HepG2 (cell line): Measurements from ENCODE around the gene TMEM9. TPM values are rescaled to one million over a fixed set of nuclear protein-coding genes. Genes with fewer than 3 reads are reported as not detected.

ENCODE experiments used
- ATAC-seq: fragments of 200-7000 bp; cut with Tn5 transposase; 3 replicates; pipeline ENCODE4 v1.9.1; 2020; ENCODE audit warnings: mild to moderate bottlenecking, moderate library complexity
- BruUV-seq: library from RNA; stranded (reverse); fragments of 400-500 nt; replicated peaks from 2 replicates; lab custom pipeline; 2021; lab: Mats Ljungman, UMichigan
- CTCF ChIA-PET: fragments of 300-600 bp; formaldehyde crosslinking; extraction: SDS; loops from one replicate; lab custom pipeline; 2021; ENCODE audit warnings: low total read pairs, inconsistent platforms, low intra/inter-chr PET ratio; lab: Yijun Ruan, JAX
- POLR2A ChIA-PET: fragments of 350-600 bp; sonication (Branson Sonifier 250); formaldehyde crosslinking; loops from one replicate; lab custom pipeline; 2020; ENCODE audit warnings: antibody characterized with exemption, inconsistent platforms; lab: Yijun Ruan, JAX
- DNase-seq: peaks from one replicate; pipeline ENCODE4 v3.0.0-alpha.2; 2015; ENCODE audit warnings: low spot score
- FAIRE-seq: peaks from 3 replicates; lab custom pipeline; 2011; peaks lifted over from hg19 to GRCh38; lab: Jason Lieb, UNC
- H2AFZ ChIP-seq: one replicate; pipeline ENCODE4 v1.6.1; 2011; ENCODE audit warnings: low read length, inconsistent platforms
- H3K27ac ChIP-seq: fragments of 300-600 bp; 3 replicates; pipeline ENCODE4 v1.8.0; 2011; ENCODE audit warnings: mixed run types, mild to moderate bottlenecking, mixed read lengths, low read length, inconsistent platforms; ENCODE audit not compliant: insufficient read depth; ENCODE audit errors: extremely low read length
- H3K27me3 ChIP-seq, 2 experiments: fragments of 200-600 bp in 1 of 2; 2 replicates in 1 of 2; 3 replicates in 1 of 2; pipeline versions ENCODE4 v1.6.0 to v1.8.0; 2011; ENCODE audit warnings: low read length in 2 of 2, mild to moderate bottlenecking in 2 of 2, moderate library complexity in 2 of 2, inconsistent platforms in 1 of 2; ENCODE audit not compliant: insufficient read depth in 2 of 2, control insufficient read depth in 1 of 2
- H3K36me3 ChIP-seq, 2 experiments: fragments of 200-600 bp in 1 of 2; replicated peaks in 1 of 2; 2 replicates in 1 of 2; 3 replicates in 1 of 2; pipeline versions ENCODE4 v1.5.1 to v1.8.0; 2011; ENCODE audit warnings: low read length in 2 of 2, inconsistent platforms in 1 of 2; ENCODE audit not compliant: insufficient read depth in 2 of 2, control insufficient read depth in 1 of 2
- H3K4me1 ChIP-seq: 2 replicates; pipeline ENCODE4 v1.5.1; 2012; ENCODE audit warnings: low read length, inconsistent platforms; ENCODE audit not compliant: insufficient read depth
- H3K4me2 ChIP-seq: 2 replicates; pipeline ENCODE4 v1.6.0; 2011; ENCODE audit warnings: low read depth, low read length, inconsistent platforms
- H3K4me3 ChIP-seq, 3 experiments: fragments of 200-600 bp in 1 of 3; sonication (generic), shearing (Covaris generic) in 1 of 3; replicated peaks in 1 of 3; 2 replicates each; pipeline ENCODE4 v1.5.1; 2011 to 2016; ENCODE audit warnings: low read length in 3 of 3, inconsistent platforms in 2 of 3, low read depth in 2 of 3, mild to moderate bottlenecking in 2 of 3, control low read depth in 1 of 3, mixed read lengths in 1 of 3; ENCODE audit not compliant: insufficient read depth in 1 of 3
- H3K79me2 ChIP-seq: one replicate; pipeline ENCODE4 v1.6.1; 2011; ENCODE audit warnings: low read length, inconsistent platforms; ENCODE audit not compliant: insufficient read depth
- H3K9ac ChIP-seq: 2 replicates; pipeline ENCODE4 v1.6.0; 2011; ENCODE audit warnings: mild to moderate bottlenecking, low read depth, low read length, inconsistent platforms; ENCODE audit not compliant: insufficient read depth
- H3K9me3 ChIP-seq: 2 replicates; pipeline ENCODE4 v1.5.1; 2012; ENCODE audit warnings: mild to moderate bottlenecking, low read length
- H4K20me1 ChIP-seq: 2 replicates; pipeline ENCODE4 v1.6.0; 2011; ENCODE audit warnings: inconsistent platforms, mild to moderate bottlenecking, low read length, moderate library complexity; ENCODE audit not compliant: insufficient read depth
- RBFOX2 ChIP-seq: fragments of 200-400 bp; formaldehyde crosslinking; IDR thresholded peaks from 2 replicates; pipeline ENCODE4 v1.6.1; 2017; ENCODE audit warnings: low read depth, mild to moderate bottlenecking, low read length
- SIN3B ChIP-seq: fragments of 150-350 bp; IDR thresholded peaks from 2 replicates; pipeline ENCODE4 v1.6.1; 2014; ENCODE audit warnings: low read length
- SMC3 ChIP-seq: IDR thresholded peaks from 2 replicates; pipeline ENCODE4 v1.6.1; 2011; ENCODE audit warnings: low read length, improper control_type of control experiment
- SP140L ChIP-seq: sonication (generic); formaldehyde crosslinking; IDR thresholded peaks from 2 replicates; pipeline ENCODE4 v1.4.0; 2020; ENCODE audit warnings: missing genetic modification reagents, borderline replicate concordance
- SPEN ChIP-seq: sonication (generic); formaldehyde crosslinking; IDR thresholded peaks from 2 replicates; pipeline ENCODE4 v1.5.1; 2020; ENCODE audit warnings: low read depth, mild to moderate bottlenecking, missing genetic modification reagents
- SRSF4 ChIP-seq: fragments of 200-400 bp; formaldehyde crosslinking; IDR thresholded peaks from one replicate; pipeline ENCODE4 v1.6.1; 2018; ENCODE audit warnings: mild to moderate bottlenecking, low read depth, low read length, moderate library complexity; ENCODE audit not compliant: poor library complexity, severe bottlenecking
- ZNF281 ChIP-seq: sonication (generic); formaldehyde crosslinking; IDR thresholded peaks from 2 replicates; pipeline ENCODE4 v1.4.0; 2020; ENCODE audit warnings: missing genetic modification reagents, borderline replicate concordance
- ZNF382 ChIP-seq: sonication (generic); formaldehyde crosslinking; IDR thresholded peaks from 2 replicates; pipeline ENCODE4 v1.5.0; 2020; ENCODE audit warnings: missing genetic modification reagents, mild to moderate bottlenecking, borderline replicate concordance
- WGBS: methylation state at CpG from one replicate; pipeline ENCODE4 v1.1.6; 2017; ENCODE audit warnings: low lambda C conversion rate; 5-methylcytosine and 5-hydroxymethylcytosine counted together
- in situ Hi-C: cut with HindIII; loops from 2 replicates; pipeline ENCODE4 v1.10.0; 2017; ENCODE audit warnings: low pct_unique_long_range_greater_than_20kb; ENCODE audit not compliant: extremely low pct_ligation_motif_present
- intact Hi-C: fragments of 100-400 bp; cut with micrococcal nuclease; formaldehyde crosslinking; loops from one replicate; pipeline ENCODE4 v1.10.0; 2022; ENCODE audit not compliant: unreplicated experiment
- polyA plus RNA-seq, 8 experiments: library from polyadenylated mRNA; depleted of rRNA in 3 of 8; stranded (reverse) in 7 of 8; unstranded in 1 of 8; fragments of >200 nt; fragmentation: Illumina TruSeq in 4 of 8; extraction: Trizol in 4 of 8; gene quantifications; 2 replicates each; pipeline versions ENCODE4 v1.2.1 to v1.2.3, GENCODE V29; 2011 to 2016; ENCODE audit warnings: low read depth in 4 of 8, missing spikeins in 1 of 8, mixed read lengths in 1 of 8; ENCODE audit not compliant: insufficient read depth in 1 of 8
- total RNA-seq, 5 experiments: library from RNA; depleted of rRNA; stranded (reverse); fragments of >200 nt; fragmentation: Illumina TruSeq; extraction: Trizol; gene quantifications; 2 replicates each; pipeline ENCODE4 v1.2.3, GENCODE V29; 2016; ENCODE audit warnings: low read depth in 1 of 5

TMEM9 gene
- total and polyA plus RNA-seq, 2 of the 13 experiments (the other 11 are each of a cell fraction or from before 2014, with no cell fraction given), result 60.9 to 102 TPM

GRCh38 chr1:201111672-201112071, 42.6 kb downstream of the TMEM9 start (continued):
- TF ChIP-seq RBFOX2 (no peak), SRSF4 (no peak), SPEN (CRISPR knock-in tag) (no peak)

- Histone ChIP-seq H3K79me2 (no peaks in the 10 kb centered on the region), H3K27me3 (peaks cover 0 to 21% of the 10 kb centered on the region in 2 experiments; a peak in 3 of 5 replicates), H3K36me3 (no peaks in the 10 kb centered on the region), H2AFZ (no peak overlapping the region), H3K27ac (no peak overlapping the region), H4K20me1 (no peaks in the 10 kb centered on the region), H3K4me3 (no peak overlapping the region), H3K9me3 (no peaks in the 10 kb centered on the region), H3K9ac (no peak overlapping the region), H3K4me1 (no peaks in the 10 kb centered on the region), H3K4me2 (no peak overlapping the region)
- FAIRE-seq (no peak), DNase-seq (no peak), ATAC-seq (no peak)
- in situ Hi-C loops, result loop anchor here (10.0 kb wide), 1 partner anchor 136 kb away; no protein-coding TSS in a partner anchor
- ChIA-PET POLR2A (no interaction called here), CTCF (no interaction called here)
- WGBS, result 36% methylated on average over 7 of the region's 7 CpGs
- intact Hi-C loops, result loop anchor here (5.0 to 10.0 kb wide), 2 partner anchors 216 to 554 kb away; partner anchors contain the start of gene INAVA
- no peak for TF ChIP-seq ZNF281 (CRISPR knock-in tag)
- no peak for TF ChIP-seq SIN3B
- no peak for TF ChIP-seq SP140L
- no peak for TF ChIP-seq SMC3
- TF ChIP-seq ZNF382 (CRISPR knock-in tag), result no peak
- BruUV-seq, result no TSS peak
Measured at GRCh38 chr1:201111156-201111555, 43.1 kb downstream of the TMEM9 start.
